ENCODE measurements around the gene GMDS. TPM values are rescaled to one million over a fixed set of nuclear protein-coding genes. Genes with fewer than 3 reads are reported as not detected.
"Not testable (repeated sequence)": the region's sequence is repeated elsewhere in the genome, so short reads cannot be mapped to it uniquely, and the experiment has no call there.

Gene GMDS
- total RNA-seq, 2 experiments from 2014 or later: 38.4 to 41.3 TPM

- Mint-ChIP-seq H3K9me3 (no peaks in the 10 kb centered on the region), H3K36me3 (ENCODE audit: low read depth) (no peaks in the 10 kb centered on the region), H3K27me3 (ENCODE audit: low read depth) (no peaks in the 10 kb centered on the region), H3K4me3 (no peak overlapping the region), H3K27ac (no peak overlapping the region), H3K4me1 (ENCODE audit: low read depth) (no peaks in the 10 kb centered on the region)
- intact Hi-C loops (cut with micrococcal nuclease): no loop called here
- CTCF ChIA-PET: no interaction called here
- no peak for DNase-seq
Observed at GRCh38 chr6:1703923-1704322, 541.5 kb downstream of the GMDS start.

- no peak for DNase-seq
- H3K27me3 Mint-ChIP-seq (ENCODE audit: low read depth): no peaks in the 10 kb centered on the region
- H3K4me1 Mint-ChIP-seq (ENCODE audit: low read depth): no peaks in the 10 kb centered on the region
- H3K27ac Mint-ChIP-seq: no peak overlapping the region
- H3K36me3 Mint-ChIP-seq (ENCODE audit: low read depth): no peaks in the 10 kb centered on the region
- intact Hi-C loops (cut with micrococcal nuclease): no loop called here
- CTCF ChIA-PET: no interaction called here
- H3K9me3 Mint-ChIP-seq: no peaks in the 10 kb centered on the region
- H3K4me3 Mint-ChIP-seq: no peak overlapping the region
Observed at GRCh38 chr6:1703091-1703855, 542.1 kb downstream of the GMDS start.

DNA sequence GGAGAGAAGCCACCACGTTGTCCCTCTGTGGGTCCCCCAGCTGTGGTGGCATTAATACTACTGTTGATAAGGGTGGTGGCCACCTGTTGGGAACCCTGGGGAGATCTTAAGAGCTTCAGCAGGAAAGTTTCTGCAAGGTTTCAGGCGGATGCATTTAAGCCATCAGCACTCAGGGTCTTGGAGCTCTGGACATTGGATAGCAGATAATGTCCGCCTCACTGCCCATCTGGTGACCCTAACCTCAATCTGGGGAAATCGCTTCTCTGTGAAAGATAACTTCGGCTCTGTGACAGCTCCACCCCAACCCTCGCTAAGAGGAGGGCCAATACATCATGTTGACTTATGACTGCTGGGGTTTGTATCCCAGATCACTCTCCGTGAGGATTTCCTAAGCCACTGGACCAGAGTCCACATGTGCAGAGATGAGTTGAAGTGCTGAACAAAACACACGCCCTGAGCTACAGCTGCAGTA is 542.8 kb downstream of the GMDS start:
- no peak overlapping the region for H3K27ac Mint-ChIP-seq
- H3K36me3 Mint-ChIP-seq (ENCODE audit: low read depth): no peaks in the 10 kb centered on the region
- no peaks in the 10 kb centered on the region for H3K9me3 Mint-ChIP-seq
- DNase-seq: no peak
- CTCF ChIA-PET: no interaction called here
- intact Hi-C loops (cut with micrococcal nuclease): no loop called here
- no peak overlapping the region for H3K4me3 Mint-ChIP-seq
- no peaks in the 10 kb centered on the region for H3K4me1 Mint-ChIP-seq (ENCODE audit: low read depth)
- H3K27me3 Mint-ChIP-seq (ENCODE audit: low read depth): no peaks in the 10 kb centered on the region

DNA sequence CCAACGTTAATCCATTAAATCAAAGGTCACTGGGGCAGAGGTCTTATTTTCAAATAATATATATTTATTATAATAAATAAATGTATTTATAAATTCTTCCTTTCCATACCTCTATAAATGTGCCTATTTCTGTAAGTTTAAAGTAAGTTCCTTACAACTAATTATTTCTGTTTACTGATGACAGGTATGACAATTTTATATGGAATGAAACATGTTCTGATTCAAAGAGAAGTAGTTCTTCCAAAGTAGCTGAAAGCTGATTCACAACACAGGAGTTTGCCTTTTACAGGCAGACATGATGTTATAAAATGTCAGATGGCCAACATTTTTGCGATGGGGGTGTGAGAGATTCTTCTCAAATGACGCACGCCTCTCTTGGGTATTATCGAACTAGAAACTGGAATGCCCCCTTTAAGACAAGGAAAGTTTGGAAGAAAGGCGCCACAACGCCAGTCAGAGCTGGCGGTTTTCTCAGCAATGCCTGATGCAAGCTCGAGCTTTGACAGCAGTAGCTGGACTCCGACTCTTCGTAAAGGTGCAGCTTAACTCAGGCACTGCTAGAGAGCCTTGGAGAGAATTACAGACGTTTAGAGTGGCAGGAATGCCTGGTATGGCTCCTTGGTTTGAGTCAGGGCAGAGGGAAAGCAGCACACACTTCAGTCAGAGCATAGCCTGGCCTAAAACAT is 543.6 kb downstream of the GMDS start:
- CTCF ChIA-PET: no interaction called here
- intact Hi-C loops (cut with micrococcal nuclease): no loop called here
- H3K27me3 Mint-ChIP-seq (ENCODE audit: low read depth): no peaks in the 10 kb centered on the region
- no peaks in the 10 kb centered on the region for H3K9me3 Mint-ChIP-seq
- no peaks in the 10 kb centered on the region for H3K4me1 Mint-ChIP-seq (ENCODE audit: low read depth)
- no peak overlapping the region for H3K4me3 Mint-ChIP-seq
- H3K27ac Mint-ChIP-seq: no peak overlapping the region
- no peaks in the 10 kb centered on the region for H3K36me3 Mint-ChIP-seq (ENCODE audit: low read depth)
- DNase-seq: no peak

- no peak overlapping the region for H3K27ac Mint-ChIP-seq
- CTCF ChIA-PET: no interaction called here
- no peak for DNase-seq
- intact Hi-C loops (cut with micrococcal nuclease): no loop called here
- no peaks in the 10 kb centered on the region for H3K9me3 Mint-ChIP-seq
- H3K4me3 Mint-ChIP-seq: no peak overlapping the region
- no peaks in the 10 kb centered on the region for H3K36me3 Mint-ChIP-seq (ENCODE audit: low read depth)
- no peaks in the 10 kb centered on the region for H3K27me3 Mint-ChIP-seq (ENCODE audit: low read depth)
- no peaks in the 10 kb centered on the region for H3K4me1 Mint-ChIP-seq (ENCODE audit: low read depth)
Observed at GRCh38 chr6:1700278-1700967, 545.0 kb downstream of the GMDS start.

DNA sequence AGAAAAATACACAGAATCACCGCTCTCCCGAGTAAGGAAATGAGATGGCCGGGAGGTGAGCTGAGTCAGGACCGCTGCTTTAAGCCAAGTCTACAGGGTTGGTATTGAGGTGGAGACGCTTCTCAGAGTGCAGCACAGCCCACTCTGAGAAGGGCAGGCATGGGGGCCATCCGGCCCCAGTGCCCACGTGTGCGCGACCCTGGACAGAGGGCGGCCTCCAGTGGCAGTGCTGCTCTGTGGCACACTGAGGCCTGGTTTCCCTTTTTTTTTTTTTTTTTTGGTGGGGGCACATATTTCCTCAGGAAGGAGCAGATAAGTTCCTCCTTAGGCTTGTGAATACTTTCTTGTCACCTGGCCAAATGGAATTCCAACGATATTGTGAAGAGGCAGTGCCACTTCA is 546.9 kb downstream of the GMDS start:
- intact Hi-C loops (cut with micrococcal nuclease): no loop called here
- Mint-ChIP-seq H3K36me3 (ENCODE audit: low read depth) (no peaks in the 10 kb centered on the region), H3K9me3 (no peaks in the 10 kb centered on the region), H3K4me1 (ENCODE audit: low read depth) (no peaks in the 10 kb centered on the region), H3K4me3 (no peak overlapping the region), H3K27ac (no peak overlapping the region), H3K27me3 (ENCODE audit: low read depth) (no peaks in the 10 kb centered on the region)
- CTCF ChIA-PET: no interaction called here
- DNase-seq: no peak

DNA sequence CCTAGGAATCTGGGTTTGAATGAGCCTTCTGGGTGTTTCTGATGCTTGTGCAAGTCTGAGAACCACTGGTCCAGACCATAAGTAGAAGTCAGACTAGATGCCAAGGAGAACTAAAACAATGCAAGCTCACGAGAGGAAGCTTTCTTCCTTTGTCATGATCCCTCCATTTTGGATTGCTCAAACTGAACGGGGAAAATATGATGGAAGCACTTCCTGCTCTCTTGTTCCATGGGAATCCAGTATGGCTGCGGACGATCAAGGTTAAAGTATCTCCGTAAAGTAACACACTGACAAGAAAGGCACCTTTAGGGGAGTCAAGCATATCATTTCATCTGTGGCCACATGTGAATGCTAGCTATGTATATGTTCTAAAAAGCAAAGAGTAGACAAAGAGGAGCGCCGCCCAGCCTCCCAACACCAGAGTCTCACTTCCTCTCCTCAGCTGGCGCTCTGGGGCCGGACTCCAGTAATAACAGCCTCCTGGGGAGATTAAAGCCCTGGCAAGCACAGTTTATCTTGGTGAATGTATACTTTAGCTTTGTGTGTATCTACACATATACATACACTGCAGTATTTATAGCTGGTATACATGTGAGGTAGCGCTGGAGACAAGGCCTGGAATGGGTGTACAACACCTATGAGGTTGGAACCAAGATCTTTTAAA is 547.6 kb downstream of the GMDS start:
- CTCF ChIA-PET: no interaction called here
- intact Hi-C loops (cut with micrococcal nuclease): no loop called here
- Mint-ChIP-seq H3K9me3 (no peaks in the 10 kb centered on the region), H3K36me3 (ENCODE audit: low read depth) (no peaks in the 10 kb centered on the region), H3K27me3 (ENCODE audit: low read depth) (no peaks in the 10 kb centered on the region), H3K27ac (no peak overlapping the region), H3K4me1 (ENCODE audit: low read depth) (no peaks in the 10 kb centered on the region), H3K4me3 (no peak overlapping the region)
- no peak for DNase-seq

DNA sequence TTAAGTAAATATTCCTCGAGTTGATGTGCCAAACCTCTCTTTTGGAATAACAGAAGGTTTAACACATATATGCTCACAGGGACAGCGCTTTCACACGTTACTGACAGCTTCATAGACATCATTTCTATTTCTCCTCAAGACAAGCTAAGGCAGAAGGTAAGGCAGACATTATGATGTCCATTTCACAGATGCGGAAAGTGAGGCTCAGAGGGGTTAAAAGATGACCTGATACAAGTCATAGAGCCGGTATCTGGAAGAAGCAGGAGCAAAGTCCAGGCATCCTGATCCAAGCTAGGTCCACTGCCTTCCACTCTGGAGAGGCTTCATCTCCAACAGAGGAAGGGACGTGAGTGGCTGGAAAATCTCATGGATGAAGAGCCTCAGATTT is 548.9 kb downstream of the GMDS start:
- Mint-ChIP-seq H3K4me1 (ENCODE audit: low read depth) (no peaks in the 10 kb centered on the region), H3K27ac (no peak overlapping the region), H3K36me3 (ENCODE audit: low read depth) (no peaks in the 10 kb centered on the region), H3K9me3 (peaks cover 3% of the 10 kb centered on the region), H3K4me3 (no peak overlapping the region), H3K27me3 (ENCODE audit: low read depth) (no peaks in the 10 kb centered on the region)
- no peak for DNase-seq
- intact Hi-C loops (cut with micrococcal nuclease): no loop called here
- CTCF ChIA-PET: no interaction called here

- no peaks in the 10 kb centered on the region for H3K27me3 Mint-ChIP-seq (ENCODE audit: low read depth)
Observed at GRCh38 chr6:1695546-1696462, 549.6 kb downstream of the GMDS start.

DNA sequence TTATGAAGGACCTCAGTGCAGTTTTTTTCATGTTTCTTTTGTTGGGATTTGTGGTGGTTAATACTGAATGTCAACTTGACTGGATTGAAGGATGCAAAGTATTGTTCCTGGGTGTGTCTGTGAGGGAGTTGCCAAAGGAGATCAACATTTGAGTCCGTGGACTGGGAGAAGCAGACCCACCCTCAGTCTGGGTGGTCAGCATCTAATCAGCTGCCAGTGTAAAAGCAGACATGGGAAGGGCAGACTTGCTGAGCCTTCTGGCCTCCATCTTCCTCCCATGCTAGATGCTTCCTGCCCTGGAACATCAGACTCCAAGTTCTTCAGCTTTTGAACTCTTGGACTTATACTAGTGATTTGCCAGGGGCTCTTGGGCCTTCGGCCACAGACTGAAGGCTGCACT is 553.6 kb downstream of the GMDS start:
- CTCF ChIA-PET; H3K36me3 Mint-ChIP-seq (ENCODE audit: low read depth); H3K27ac Mint-ChIP-seq; intact Hi-C loops (cut with micrococcal nuclease); H3K4me1 Mint-ChIP-seq (ENCODE audit: low read depth); DNase-seq; H3K4me3 Mint-ChIP-seq; H3K9me3 Mint-ChIP-seq; H3K27me3 Mint-ChIP-seq (ENCODE audit: low read depth): not testable (repeated sequence)

More at GRCh38 chr6:1695546-1696462, 549.6 kb downstream of the GMDS start:
- intact Hi-C loops (cut with micrococcal nuclease): no loop called here
- H3K9me3 Mint-ChIP-seq: peaks cover 3% of the 10 kb centered on the region
- CTCF ChIA-PET: no interaction called here
- DNase-seq: no peak
- no peak overlapping the region for H3K4me3 Mint-ChIP-seq
- no peaks in the 10 kb centered on the region for H3K36me3 Mint-ChIP-seq (ENCODE audit: low read depth)
- H3K4me1 Mint-ChIP-seq (ENCODE audit: low read depth): no peaks in the 10 kb centered on the region
- H3K27ac Mint-ChIP-seq: no peak overlapping the region

DNA sequence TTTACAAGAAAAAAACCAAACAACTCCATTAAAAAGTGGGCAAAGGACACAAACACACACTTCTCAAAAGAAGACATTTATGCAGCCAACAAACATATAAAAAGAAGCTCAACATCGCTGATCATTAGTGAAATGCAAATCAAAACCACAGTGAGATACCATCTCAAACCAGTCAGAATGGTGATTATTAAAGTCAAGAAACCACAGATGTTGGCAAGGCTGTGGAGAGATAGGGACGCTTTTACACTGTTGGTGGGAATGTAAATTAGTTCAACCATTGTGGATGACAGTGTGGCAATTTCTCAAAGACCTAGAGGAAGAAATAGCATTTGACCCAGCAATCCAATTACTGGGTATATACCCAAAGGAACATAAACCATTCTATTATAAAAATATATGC is 554.7 kb downstream of the GMDS start:
- H3K4me1 Mint-ChIP-seq (ENCODE audit: low read depth); H3K27ac Mint-ChIP-seq; intact Hi-C loops (cut with micrococcal nuclease); DNase-seq; CTCF ChIA-PET; H3K27me3 Mint-ChIP-seq (ENCODE audit: low read depth); H3K36me3 Mint-ChIP-seq (ENCODE audit: low read depth); H3K4me3 Mint-ChIP-seq; H3K9me3 Mint-ChIP-seq: not testable (repeated sequence)

DNA sequence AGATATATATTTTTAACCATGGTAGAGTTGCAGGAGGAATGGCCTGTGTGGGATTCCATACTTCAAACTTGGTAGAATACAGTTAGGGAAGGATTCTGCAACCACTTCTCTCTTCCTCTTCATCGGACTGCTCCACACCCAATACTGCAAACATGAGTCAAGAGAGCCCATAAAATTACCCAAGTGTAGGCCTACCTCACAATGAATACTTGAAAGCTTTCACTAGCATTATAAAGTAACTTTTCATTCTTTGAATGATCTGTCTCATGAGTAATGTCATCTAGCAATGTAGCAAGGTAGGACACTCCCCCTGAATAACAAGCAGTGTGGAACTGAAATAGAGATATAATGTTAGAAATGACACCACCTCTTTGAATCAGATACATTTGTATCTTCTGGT is 556.3 kb downstream of the GMDS start:
- H3K4me3 Mint-ChIP-seq: no peak overlapping the region
- peaks cover 3% of the 10 kb centered on the region for H3K9me3 Mint-ChIP-seq
- CTCF ChIA-PET: interaction anchor here (1.2 kb wide), 1 partner anchor 21 kb away, joined by 4 read pairs; no protein-coding TSS in a partner anchor

More for the DNA sequence above, 556.3 kb downstream of the GMDS start:
- Mint-ChIP-seq H3K27ac (no peak overlapping the region), H3K27me3 (ENCODE audit: low read depth) (no peaks in the 10 kb centered on the region), H3K4me1 (ENCODE audit: low read depth) (no peaks in the 10 kb centered on the region), H3K36me3 (ENCODE audit: low read depth) (peaks cover 2% of the 10 kb centered on the region)
- intact Hi-C loops (cut with micrococcal nuclease): no loop called here
- DNase-seq: no peak

Data from activated naive CD4-positive, alpha-beta T cell treated with anti-CD3 and anti-CD28 coated beads for 36 hours (primary cell).